K562 (cell line): ENCODE data around the gene ABHD16A. TPM values are rescaled to one million over a fixed set of nuclear protein-coding genes. Genes with fewer than 3 reads are reported as not detected.

Experiments used
- CBFA2T2 ChIP-seq: fragments of 450-650 bp; conservative IDR thresholded peaks from 2 replicates; pipeline ENCODE4 v1.6.1; 2017; ENCODE audit warnings: mild to moderate bottlenecking
- CCNT2 ChIP-seq: IDR thresholded peaks from 2 replicates; pipeline ENCODE4 v1.6.1; 2011; ENCODE audit warnings: borderline replicate concordance, low read depth, mild to moderate bottlenecking, moderate library complexity, mixed read lengths, low read length; ENCODE audit not compliant: insufficient read length; ENCODE audit errors: extremely low read depth
- ELF1 ChIP-seq: fragments of 200-800 bp; sonication (Bioruptor generic); IDR thresholded peaks from 2 replicates; pipeline ENCODE4 v1.6.1; 2016; ENCODE audit warnings: missing genetic modification characterization, missing compliant biosample characterization
- HMG20A ChIP-seq: fragments of 450-650 bp; formaldehyde crosslinking; conservative IDR thresholded peaks from 2 replicates; pipeline ENCODE4 v1.4.0; 2020; ENCODE audit warnings: mild to moderate bottlenecking, mixed read lengths
- MCM7 ChIP-seq, 2 experiments: fragments of 450-650 bp; IDR thresholded peaks; 2 replicates each; pipeline ENCODE4 v1.6.1; 2016 to 2018
- NFE2L1 ChIP-seq: fragments of 450-650 bp; IDR thresholded peaks from 2 replicates; pipeline ENCODE4 v1.6.1; 2016; ENCODE audit warnings: missing genetic modification characterization, low read depth, mild to moderate bottlenecking, missing compliant biosample characterization, moderate library complexity, borderline replicate concordance
- PHTF2 ChIP-seq: fragments of 250-450 bp; sonication (Bioruptor Pico); IDR thresholded peaks from 2 replicates; pipeline ENCODE4 v1.5.0; 2021; ENCODE audit warnings: mild to moderate bottlenecking
- REST ChIP-seq, 2 experiments: fragments of 450-650 bp; formaldehyde crosslinking in 1 of 2; IDR thresholded peaks; 2 replicates each; pipeline versions ENCODE4 v1.4.0 to v1.6.1; 2014 to 2020; ENCODE audit warnings: mild to moderate bottlenecking in 2 of 2, borderline replicate concordance in 1 of 2, low read depth in 1 of 2
- SMARCE1 ChIP-seq: fragments of 450-650 bp; IDR thresholded peaks from 2 replicates; pipeline ENCODE4 v1.7.1; 2016; ENCODE audit warnings: mild to moderate bottlenecking
- SNAPC5 ChIP-seq: fragments of 250-450 bp; sonication (Bioruptor Pico); IDR thresholded peaks from 2 replicates; pipeline ENCODE4 v1.8.0; 2021; ENCODE audit warnings: moderate library complexity, mild to moderate bottlenecking, inconsistent platforms
- SPI1 ChIP-seq: IDR thresholded peaks from 2 replicates; pipeline ENCODE4 v1.6.1; 2011; ENCODE audit warnings: low read depth, low read length, control low read depth, borderline replicate concordance
- YY1 ChIP-seq, 3 experiments: IDR thresholded peaks; 2 replicates each; pipeline ENCODE4 v1.6.1; 2011; ENCODE audit warnings: low read length in 2 of 3, mild to moderate bottlenecking in 2 of 3, moderate library complexity in 2 of 3, borderline replicate concordance in 1 of 3, control low read depth in 1 of 3, low read depth in 1 of 3; ENCODE audit not compliant: insufficient read depth in 3 of 3, insufficient replicate concordance in 2 of 3, control insufficient read depth in 1 of 3, insufficient read length in 1 of 3; ENCODE audit errors: extremely low read depth in 1 of 3
- ZNF431 ChIP-seq: sonication (generic); formaldehyde crosslinking; IDR thresholded peaks from 2 replicates; pipeline ENCODE4 v1.8.0; 2022; ENCODE audit warnings: mild to moderate bottlenecking, missing genetic modification reagents
- ZNF695 ChIP-seq: fragments of 450-650 bp; formaldehyde crosslinking; IDR thresholded peaks from 2 replicates; pipeline ENCODE4 v1.4.0; 2020; ENCODE audit warnings: mild to moderate bottlenecking, moderate library complexity
- ZNF778 ChIP-seq: fragments of 450-650 bp; formaldehyde crosslinking; IDR thresholded peaks from 2 replicates; pipeline ENCODE4 v1.4.0; 2020; ENCODE audit warnings: mild to moderate bottlenecking, moderate library complexity
- ZZZ3 ChIP-seq: fragments of 450-650 bp; IDR thresholded peaks from 2 replicates; pipeline ENCODE4 v1.6.1; 2016; ENCODE audit warnings: antibody characterized with exemption, mild to moderate bottlenecking, moderate library complexity
- polyA plus RNA-seq, 8 experiments: library from polyadenylated mRNA; depleted of rRNA in 4 of 8; stranded (reverse) in 5 of 8; unstranded in 3 of 8; fragments of >200 nt; fragmentation: Nextera tagmentation in 2 of 8; fragmentation: Illumina TruSeq in 1 of 8; extraction: Ambion mirVana in 2 of 8; extraction: Trizol in 1 of 8; gene quantifications; 2 replicates each; pipeline versions ENCODE4 v1.2.1 to v1.2.3, GENCODE V29; 2011 to 2014; ENCODE audit warnings: inconsistent platforms in 1 of 8, missing spikeins in 1 of 8
- total RNA-seq, 7 experiments: library from RNA; depleted of rRNA in 6 of 7; stranded (reverse); fragments of >200 nt in 6 of 7; fragmentation: Illumina TruSeq in 2 of 7; extraction: Trizol in 2 of 7; gene quantifications; 2 replicates each; pipeline versions ENCODE4 v1.2.1 to v1.2.3, GENCODE V29; 2011 to 2021; ENCODE audit warnings: low replicate concordance in 1 of 7

The ABHD16A gene
- total and polyA plus RNA-seq, 9 of the 15 experiments (the other 6 are each of a cell fraction or from before 2014, with no cell fraction given), result 25.8 to 120 (median 81.6) TPM

GRCh38 chr6:31734821-31735406, 31.8 kb upstream of the ABHD16A start (continued):
- TF ChIP-seq REST (IDR thresholded peaks at IDR 0.05; ENCODE audit: borderline replicate concordance), result no peak
- TF ChIP-seq REST (CRISPR knock-in tag; IDR thresholded peaks at IDR 0.05; ENCODE audit: low read depth), result peak; percentile 62; the same call in 1 of the 2 replicates
- no peak for TF ChIP-seq CBFA2T2
- TF ChIP-seq ZNF778 (CRISPR knock-in tag), result no peak
- TF ChIP-seq NFE2L1, result no peak
- no peak for TF ChIP-seq CCNT2
- TF ChIP-seq PHTF2 (CRISPR knock-in tag), result no peak
- no peak for TF ChIP-seq ZNF431
- TF ChIP-seq HMG20A (CRISPR knock-in tag), result no peak
- TF ChIP-seq SNAPC5 (CRISPR knock-in tag), result no peak
- peak; percentile 79; the same call in 1 of the 2 replicates for TF ChIP-seq SPI1
- TF ChIP-seq YY1 (IDR thresholded peaks at IDR 0.05; ENCODE audit: borderline replicate concordance in 1 of 3, control insufficient read depth in 1 of 3, extremely low read depth in 1 of 3, insufficient read depth in 3 of 3, insufficient read length in 1 of 3, insufficient replicate concordance in 2 of 3, low read depth in 1 of 3, low read length in 2 of 3), result peak in 1 of 3 experiments; percentile 84
- no peak for TF ChIP-seq ZZZ3
- TF ChIP-seq MCM7 (IDR thresholded peaks at IDR 0.05), result no peak
- TF ChIP-seq SMARCE1, result no peak
- TF ChIP-seq ELF1 (tag), result no peak
- TF ChIP-seq ZNF695 (CRISPR knock-in tag), result no peak
